HG02642 (cell line): Measurements from ENCODE around the gene C2CD3.
"Not testable (repeated sequence)": the region's sequence is repeated elsewhere in the genome, so short reads cannot be mapped to it uniquely, and the experiment has no call there.

ENCODE experiments used
- ATAC-seq: cut with Tn5 transposase; IDR thresholded peaks from one replicate; pipeline ENCODE4 v1.9.1; 2021; ENCODE audit warnings: mild to moderate bottlenecking; ENCODE audit not compliant: unreplicated experiment, poor library complexity

The C2CD3 gene

GRCh38 chr11:73990730-73991129 is 180.1 kb downstream of the C2CD3 start:
- ATAC-seq: no peak

DNA sequence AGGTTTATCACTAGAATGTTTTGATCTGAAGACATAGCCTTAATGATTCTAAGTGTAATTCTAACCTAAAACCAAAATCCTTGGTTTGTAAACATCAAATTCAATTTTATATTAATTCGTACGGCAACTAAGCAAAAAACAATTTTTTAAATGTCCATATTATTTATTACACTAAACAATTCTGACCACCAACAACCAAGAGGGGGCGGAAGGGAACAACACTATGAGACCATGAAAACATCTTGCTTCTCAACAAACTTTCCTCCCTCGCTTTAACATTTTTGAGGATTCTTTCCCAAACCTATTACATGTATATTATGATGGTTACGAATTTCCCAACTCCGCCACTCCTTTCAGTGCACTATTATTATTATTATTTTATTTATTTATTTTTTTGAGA is 181.6 kb downstream of the C2CD3 start:
- ATAC-seq: no peak

- ATAC-seq: no peak
These were observed 182.6 kb downstream of the C2CD3 start for GRCh38 chr11:73988227-73988626.

- not testable (repeated sequence) for ATAC-seq
These were observed 185.1 kb downstream of the C2CD3 start for GRCh38 chr11:73985661-73986060.

DNA sequence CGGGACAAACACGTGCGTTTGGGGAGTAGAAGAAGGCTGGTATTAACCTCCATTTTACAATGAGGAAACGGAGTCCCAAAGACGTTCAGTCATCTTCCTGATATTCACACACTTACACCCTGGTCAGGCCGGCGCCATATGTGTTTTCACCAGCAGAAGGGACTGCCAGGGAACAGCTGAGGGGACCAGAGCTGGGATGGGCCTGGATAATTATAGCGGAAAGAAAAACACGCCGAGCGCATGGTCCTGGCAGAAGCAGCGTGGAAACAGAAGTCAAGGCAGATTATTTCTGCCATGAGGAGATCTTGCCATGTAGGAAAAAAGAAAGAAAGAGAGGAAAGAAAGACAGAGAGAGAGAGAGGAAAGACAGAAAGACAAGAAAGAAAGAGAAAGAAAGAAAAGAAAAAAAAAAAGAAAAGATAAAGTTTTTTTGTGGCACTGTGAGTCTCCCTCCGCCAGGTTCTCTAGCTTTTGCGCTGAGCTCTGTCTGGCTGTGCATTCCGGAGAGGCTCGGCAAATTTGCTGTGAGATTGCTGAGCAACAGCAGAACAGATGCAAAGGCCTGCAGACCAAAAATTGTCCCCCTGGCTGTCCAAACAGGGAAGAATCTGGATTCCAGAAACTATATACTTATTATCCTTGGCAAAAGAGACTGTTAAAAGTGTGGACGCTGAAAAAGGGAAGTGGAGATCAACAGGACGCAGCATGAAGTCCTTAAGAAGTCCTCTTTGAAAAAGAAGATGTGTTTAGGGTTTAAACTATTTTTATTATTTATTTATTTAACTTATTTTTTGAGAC is 186.9 kb downstream of the C2CD3 start:
- no peak for ATAC-seq

DNA sequence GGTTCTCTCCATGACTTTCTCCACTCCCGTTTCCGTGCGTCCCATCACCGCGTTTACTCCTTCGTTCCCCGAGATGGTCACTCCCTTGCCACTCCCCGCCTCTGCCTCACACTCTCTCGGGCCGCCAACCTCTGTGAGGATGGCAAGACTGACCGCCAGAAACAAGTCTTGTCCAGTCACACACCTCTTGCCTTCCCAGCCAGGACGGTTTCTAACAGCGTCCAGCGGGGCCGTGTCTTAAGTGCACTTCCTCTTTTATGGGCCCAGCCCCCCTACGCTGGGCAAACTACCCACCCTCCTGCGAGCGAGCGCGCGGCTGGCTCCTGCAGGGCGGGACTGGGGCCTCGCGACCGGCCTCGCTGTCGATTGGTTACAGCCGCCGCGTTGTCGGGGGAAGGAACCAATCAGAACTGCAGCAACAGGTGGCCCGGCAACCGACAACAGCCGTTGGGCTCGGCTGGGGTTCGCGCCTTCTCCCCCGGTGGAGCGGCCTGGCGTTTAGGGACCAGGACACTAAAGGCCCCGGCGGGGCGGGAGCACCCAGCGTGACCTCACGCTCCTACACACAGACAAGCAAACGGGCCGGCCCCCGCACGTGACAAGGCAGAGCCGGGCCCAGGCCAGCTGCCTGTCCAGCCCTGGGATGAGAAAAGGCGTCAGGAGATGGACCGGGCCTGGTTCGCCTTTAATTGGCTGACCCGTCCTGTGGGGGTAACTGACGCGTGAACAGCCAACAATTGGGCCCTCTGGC is 187.6 kb downstream of the C2CD3 start:
- ATAC-seq: peak; percentile 76

DNA sequence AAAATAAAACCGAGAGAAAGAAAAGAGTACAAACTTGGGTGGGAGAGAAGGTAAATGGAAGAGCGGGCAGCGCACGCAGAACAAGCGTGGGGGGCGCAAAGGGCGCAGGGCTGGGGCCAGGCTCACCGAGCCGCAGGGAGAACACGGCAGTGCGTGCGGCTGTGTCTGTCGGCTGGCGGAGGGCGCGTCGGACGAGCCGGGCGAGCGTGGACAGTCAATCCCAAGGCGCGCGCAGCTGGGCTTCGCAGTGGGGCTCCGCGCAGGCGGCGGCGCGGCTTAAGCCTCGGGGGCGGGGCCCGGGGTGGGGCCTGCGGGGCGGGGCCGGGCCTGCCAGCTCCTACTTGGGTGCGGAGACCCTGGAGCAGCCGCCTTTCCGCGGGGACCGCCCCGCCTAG is 188.2 kb downstream of the C2CD3 start, which contains the start of gene UCP2:
Gene UCP2 (minus strand): TSS at position 249 of the 395 bp plus-strand sequence. CDS start 4,465 bp downstream, outside the sequence.
- ATAC-seq: peak; percentile 65

- ATAC-seq: no peak
These were observed 189.6 kb downstream of the C2CD3 start for GRCh38 chr11:73981051-73981805.

GRCh38 chr11:73980001-73980961 is 190.5 kb downstream of the C2CD3 start:
- ATAC-seq: peak; percentile 44

- no peak for ATAC-seq
These were observed 192.2 kb downstream of the C2CD3 start for GRCh38 chr11:73978576-73979086.

GRCh38 chr11:73977856-73978519 is 192.8 kb downstream of the C2CD3 start:
- no peak for ATAC-seq

- no peak for ATAC-seq
These were observed 194.2 kb downstream of the C2CD3 start for GRCh38 chr11:73976451-73977151.

GRCh38 chr11:73975479-73975757 is 195.4 kb downstream of the C2CD3 start:
- ATAC-seq: no peak

DNA sequence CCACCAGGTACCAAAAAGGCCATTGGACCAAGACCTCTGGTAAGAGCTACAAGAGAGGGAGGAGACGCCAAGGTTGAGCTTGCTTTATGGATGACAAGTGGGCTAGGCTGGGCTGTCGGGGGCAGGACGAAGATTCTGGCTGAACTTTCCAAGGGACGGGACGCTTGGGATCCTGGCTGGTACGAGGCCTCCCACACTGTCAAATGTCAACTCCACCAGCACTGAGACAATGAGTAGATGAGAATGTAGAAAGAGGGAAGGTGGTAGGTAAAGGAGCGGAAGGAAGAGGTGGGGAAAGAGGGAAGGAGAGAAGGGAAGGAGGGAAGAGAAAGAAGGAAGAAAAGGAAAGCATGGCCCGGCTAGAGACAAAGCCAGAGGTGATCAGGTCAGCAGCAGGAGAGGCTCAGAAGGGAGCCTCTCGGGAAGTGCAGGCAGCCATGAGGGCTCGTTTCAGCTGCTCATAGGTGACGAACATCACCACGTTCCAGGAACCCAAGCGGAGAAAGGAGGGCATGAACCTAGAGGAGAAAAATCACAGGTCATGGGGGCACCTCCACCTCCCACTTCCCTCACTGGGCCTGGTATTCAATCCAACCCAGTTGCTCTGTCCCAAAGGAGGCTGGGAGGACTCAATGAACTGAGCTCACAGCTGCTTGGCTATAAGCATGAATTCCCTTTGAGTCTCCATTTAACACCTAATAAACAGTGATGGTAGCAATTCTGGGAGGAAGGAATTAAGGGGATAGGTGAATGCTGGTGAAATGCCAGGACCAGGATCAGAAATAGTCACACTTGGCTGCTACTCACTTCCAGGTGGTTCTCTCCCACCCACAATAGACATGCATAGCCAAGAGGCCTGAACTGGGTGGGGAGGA is 196.0 kb downstream of the C2CD3 start:
- no peak for ATAC-seq

- ATAC-seq: no peak
These were observed 198.0 kb downstream of the C2CD3 start for GRCh38 chr11:73972620-73973449.

DNA sequence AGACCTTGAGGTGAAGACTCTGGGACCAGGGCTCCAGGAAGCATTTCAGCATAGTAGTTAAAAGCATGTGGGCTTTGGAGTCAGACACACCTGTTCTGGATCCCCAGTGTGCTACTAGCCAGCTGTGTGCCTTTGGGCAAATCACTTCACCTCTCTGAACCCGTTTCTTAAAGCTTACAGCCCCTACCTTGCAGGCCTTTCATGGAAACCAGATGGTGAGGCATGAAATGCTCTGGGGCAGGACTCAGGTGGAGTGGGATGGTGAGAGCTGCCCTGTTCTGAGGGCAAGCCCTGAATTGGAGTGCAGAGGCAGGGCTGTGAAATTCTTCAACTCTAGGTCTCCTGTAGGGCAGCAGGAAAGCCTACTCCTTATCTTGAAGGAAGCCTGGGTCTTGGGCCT is 198.6 kb downstream of the C2CD3 start:
- ATAC-seq: no peak
